Mucosa of stomach (tissue), 1 donor: ENCODE measurements around the gene ATF6.

Experiments
- H3K27me3 ChIP-seq: one replicate; pipeline ENCODE4 v1.7.0; 2013; ENCODE audit warnings: mild to moderate bottlenecking, low read length; ENCODE audit not compliant: control insufficient read depth, insufficient read depth
- H3K36me3 ChIP-seq: one replicate; pipeline ENCODE4 v1.7.0; 2013; ENCODE audit warnings: low read length; ENCODE audit not compliant: control insufficient read depth, insufficient read depth
- H3K4me1 ChIP-seq: one replicate; pipeline ENCODE4 v1.7.0; 2013; ENCODE audit warnings: mild to moderate bottlenecking, low read length; ENCODE audit not compliant: control insufficient read depth, insufficient read depth
- H3K4me3 ChIP-seq: one replicate; pipeline ENCODE4 v1.7.0; 2013; ENCODE audit warnings: low read length
- H3K9ac ChIP-seq: one replicate; pipeline ENCODE4 v1.7.0; 2013; ENCODE audit warnings: mild to moderate bottlenecking, low read length, moderate library complexity
- H3K9me3 ChIP-seq: one replicate; pipeline ENCODE4 v1.7.0; 2013; ENCODE audit warnings: mild to moderate bottlenecking, low read length, moderate library complexity; ENCODE audit not compliant: control insufficient read depth
- donor health status: Pancreatic carcinoma.

ATF6 gene

DNA sequence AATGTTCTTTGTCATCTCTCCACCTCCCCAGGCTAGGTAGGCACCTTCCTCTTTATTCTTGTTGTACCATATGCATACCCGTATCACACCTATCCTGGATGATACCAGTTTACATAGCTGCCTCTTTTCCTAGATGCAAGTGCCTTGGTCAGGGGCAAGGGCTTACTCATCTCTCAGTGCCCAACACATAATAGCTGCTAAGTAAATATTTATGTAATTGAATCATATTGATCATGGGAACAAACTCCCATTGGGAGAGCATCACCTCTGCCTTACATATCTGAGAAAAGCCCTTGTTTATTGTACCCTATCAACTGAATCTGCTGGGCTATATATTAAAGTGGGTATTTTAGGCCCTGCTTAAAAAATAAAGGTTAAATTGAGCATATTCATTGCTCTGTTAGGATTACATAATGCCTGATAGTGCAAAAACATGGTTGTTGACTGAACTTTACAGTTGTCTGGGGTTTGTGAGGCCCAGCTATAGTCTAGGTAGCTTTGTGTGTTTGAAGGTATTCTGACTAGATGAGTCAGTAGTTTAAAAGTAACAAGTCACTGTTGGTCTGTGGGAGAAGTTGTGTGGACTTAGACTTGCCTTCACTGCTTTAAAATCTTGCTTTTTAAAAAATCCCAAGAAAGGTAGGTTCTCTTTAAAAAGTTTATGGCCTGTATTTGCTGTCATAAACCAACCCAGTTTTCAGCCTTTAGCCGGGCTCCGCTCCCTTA, 174.9 kb downstream of the ATF6 start:
- Histone ChIP-seq H3K4me3 (no peak overlapping the region), H3K36me3 (no peaks in the 10 kb centered on the region), H3K27me3 (no peaks in the 10 kb centered on the region), H3K4me1 (no peaks in the 10 kb centered on the region), H3K9me3 (no peaks in the 10 kb centered on the region), H3K9ac (no peak overlapping the region)

DNA sequence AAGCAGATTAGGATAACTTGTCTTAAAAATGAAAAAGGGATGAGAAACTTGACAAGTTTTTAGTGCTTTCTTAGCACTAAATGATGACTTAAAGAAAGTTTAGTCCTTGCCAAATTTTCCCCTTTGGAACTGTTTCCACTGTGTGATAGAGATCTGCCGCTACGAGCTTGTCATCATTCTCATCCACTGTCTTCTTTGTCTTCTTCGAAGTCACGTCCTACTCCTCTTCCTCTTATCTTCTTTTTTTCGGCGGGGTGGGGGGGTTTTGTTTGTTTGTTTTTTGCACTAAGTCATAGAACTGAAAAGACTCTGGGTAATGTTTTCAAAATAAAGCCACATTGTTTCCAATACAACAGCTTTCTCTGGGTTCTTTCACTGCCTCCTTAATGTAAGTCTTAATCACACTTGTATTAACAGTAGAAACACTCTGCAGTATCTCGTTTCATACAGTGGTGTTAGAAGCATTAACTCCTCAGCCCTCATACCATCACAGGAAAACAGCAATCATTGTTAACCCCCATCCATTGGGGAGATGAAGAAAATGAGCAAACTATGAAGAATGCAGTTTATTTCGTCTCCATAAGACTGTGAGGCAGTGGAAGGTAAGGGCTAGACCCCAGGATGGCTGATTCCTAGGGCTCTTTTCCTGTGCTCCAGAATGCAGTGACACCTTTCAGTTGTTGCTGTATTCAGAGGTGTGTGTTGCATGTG, 175.8 kb downstream of the ATF6 start:
- Histone ChIP-seq H3K4me3 (no peak overlapping the region), H3K27me3 (no peaks in the 10 kb centered on the region), H3K4me1 (no peaks in the 10 kb centered on the region), H3K9ac (no peak overlapping the region), H3K36me3 (no peaks in the 10 kb centered on the region), H3K9me3 (no peaks in the 10 kb centered on the region)

- Histone ChIP-seq H3K9ac (no peak overlapping the region), H3K4me3 (no peak overlapping the region), H3K4me1 (no peaks in the 10 kb centered on the region), H3K9me3 (no peaks in the 10 kb centered on the region), H3K36me3 (no peaks in the 10 kb centered on the region), H3K27me3 (no peaks in the 10 kb centered on the region)
Measured at GRCh38 chr1:161943737-161944136, 177.6 kb downstream of the ATF6 start.

DNA sequence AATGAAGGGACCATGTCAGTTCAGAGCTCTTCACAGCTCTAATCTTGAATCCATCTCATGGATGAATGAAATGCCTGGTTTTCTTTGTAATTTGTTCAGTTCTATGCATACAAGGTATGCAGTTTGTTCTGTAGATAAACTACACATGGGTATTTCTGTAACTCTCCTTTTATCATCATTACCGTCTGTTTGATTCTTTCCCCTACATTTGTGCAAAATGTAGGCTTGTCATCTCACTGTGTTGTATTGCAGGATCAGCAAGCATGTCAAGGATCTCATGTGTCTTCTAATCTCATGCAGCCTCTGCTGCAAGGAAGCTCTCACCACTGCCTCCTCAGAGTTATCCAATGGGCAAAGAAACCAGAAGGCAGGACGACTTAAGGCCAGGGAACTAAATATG, 178.3 kb downstream of the ATF6 start:
- H3K27me3 ChIP-seq, result no peaks in the 10 kb centered on the region
- no peaks in the 10 kb centered on the region for H3K36me3 ChIP-seq
- no peak overlapping the region for H3K9ac ChIP-seq
- H3K9me3 ChIP-seq, result no peaks in the 10 kb centered on the region
- H3K4me1 ChIP-seq, result no peaks in the 10 kb centered on the region
- H3K4me3 ChIP-seq, result no peak overlapping the region

DNA sequence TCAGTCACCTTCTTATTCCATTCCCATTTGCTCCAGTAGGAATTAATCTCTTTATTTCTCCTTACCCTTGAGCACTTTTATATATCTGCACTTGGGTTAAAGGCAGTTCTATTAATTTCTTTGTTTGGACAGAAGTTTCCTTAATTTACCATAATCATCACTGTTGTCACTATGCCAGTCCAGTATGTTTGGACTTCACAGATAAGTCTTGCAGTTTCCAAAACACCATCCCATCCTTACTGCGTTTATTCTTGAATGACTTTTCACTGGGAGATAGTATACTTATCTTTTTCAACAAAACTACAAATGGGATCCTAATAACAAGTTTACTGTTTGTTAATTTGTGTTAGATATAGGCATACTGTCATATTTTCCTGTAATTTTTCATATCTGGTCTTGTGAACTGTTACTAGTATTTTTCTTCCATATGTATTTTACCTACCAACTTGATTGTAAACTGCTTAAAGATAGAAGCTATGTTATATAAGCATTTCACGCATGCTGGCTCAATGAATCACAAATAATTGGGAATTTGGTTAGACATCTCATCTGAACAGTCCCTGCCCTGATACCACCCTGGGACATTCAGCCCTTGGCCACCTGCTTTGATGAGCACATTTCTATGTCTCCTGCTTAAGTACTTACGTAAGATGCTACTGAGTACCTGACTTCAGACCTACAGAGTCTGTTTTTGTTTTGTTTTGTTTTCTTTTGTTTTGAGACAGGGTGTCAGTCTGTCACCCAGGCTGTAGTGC, 179.4 kb downstream of the ATF6 start:
- no peak overlapping the region for H3K4me3 ChIP-seq
- H3K9ac ChIP-seq, result no peak overlapping the region
- H3K9me3 ChIP-seq, result no peaks in the 10 kb centered on the region
- H3K27me3 ChIP-seq, result no peaks in the 10 kb centered on the region
- H3K4me1 ChIP-seq, result no peaks in the 10 kb centered on the region
- no peaks in the 10 kb centered on the region for H3K36me3 ChIP-seq

DNA sequence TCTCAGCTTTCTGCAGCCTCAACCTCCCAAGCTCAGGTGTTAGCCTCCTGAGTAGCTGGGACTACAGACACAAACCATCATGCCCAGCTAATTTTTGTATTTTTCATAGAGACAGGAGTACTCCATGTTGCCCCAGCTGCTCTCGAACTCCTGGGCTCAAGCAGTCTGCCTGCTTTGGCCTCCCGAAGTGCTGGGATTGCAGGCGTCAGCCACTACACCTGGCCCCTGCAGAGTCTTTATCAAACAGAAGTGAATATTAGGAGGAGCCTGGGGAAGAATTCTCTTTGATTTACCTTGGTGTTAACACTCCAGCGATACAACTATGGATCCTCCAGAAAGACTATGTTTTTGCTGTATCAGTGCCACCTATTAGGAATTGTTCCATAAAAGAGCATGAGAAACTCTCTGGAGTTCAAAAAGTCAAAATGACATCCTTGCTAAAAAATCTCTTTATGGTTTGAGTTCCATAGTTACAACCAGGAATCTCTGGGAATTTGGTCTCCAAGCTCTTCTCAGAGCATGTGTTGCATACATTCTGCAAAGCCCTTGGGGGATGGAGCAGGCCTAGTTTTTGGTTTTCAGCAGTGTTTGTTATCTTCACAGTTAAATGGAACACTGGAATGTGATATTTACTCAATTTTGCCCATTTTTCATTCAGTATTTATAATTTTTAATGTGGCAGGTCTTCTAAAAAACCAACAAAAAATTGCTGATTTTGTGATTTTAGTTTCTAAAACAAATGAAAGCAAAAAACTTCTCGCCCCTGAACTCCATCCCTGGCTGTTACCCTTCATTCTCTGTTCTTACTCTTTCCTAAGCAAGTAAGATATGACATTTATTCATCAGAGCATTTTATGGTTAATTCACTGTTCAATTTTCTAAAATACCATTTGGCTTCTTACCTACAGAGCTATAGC, 180.2 kb downstream of the ATF6 start:
- Histone ChIP-seq H3K4me3 (no peak overlapping the region), H3K9me3 (no peaks in the 10 kb centered on the region), H3K27me3 (no peaks in the 10 kb centered on the region), H3K4me1 (no peaks in the 10 kb centered on the region), H3K9ac (no peak overlapping the region), H3K36me3 (no peaks in the 10 kb centered on the region)

DNA sequence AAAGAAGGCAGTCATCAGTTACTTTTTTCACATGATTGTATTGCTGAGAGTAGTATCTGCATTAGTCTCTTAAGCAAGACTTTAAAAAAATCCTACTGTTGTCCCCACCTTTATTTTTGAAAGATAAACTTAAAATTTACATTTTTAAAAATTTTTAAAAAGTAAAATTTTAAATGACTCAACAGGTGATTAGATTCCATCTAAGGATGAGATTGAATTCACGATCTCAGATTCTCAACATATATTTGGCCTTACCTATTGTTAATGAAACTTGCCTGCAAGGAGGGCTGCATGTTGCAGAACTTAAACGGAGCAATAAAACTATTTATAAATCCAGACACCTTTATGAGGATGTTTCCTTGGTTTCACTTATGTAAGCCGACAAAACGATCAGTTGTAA, 182.3 kb downstream of the ATF6 start:
- H3K4me1 ChIP-seq, result no peaks in the 10 kb centered on the region
- H3K27me3 ChIP-seq, result no peaks in the 10 kb centered on the region
- no peaks in the 10 kb centered on the region for H3K36me3 ChIP-seq
- no peaks in the 10 kb centered on the region for H3K9me3 ChIP-seq
- no peak overlapping the region for H3K4me3 ChIP-seq
- H3K9ac ChIP-seq, result no peak overlapping the region

GRCh38 chr1:161949548-161949947, 183.4 kb downstream of the ATF6 start:
- H3K9me3 ChIP-seq, result no peaks in the 10 kb centered on the region
- H3K4me3 ChIP-seq, result no peak overlapping the region
- H3K36me3 ChIP-seq, result no peaks in the 10 kb centered on the region
- H3K27me3 ChIP-seq, result no peaks in the 10 kb centered on the region
- H3K4me1 ChIP-seq, result no peaks in the 10 kb centered on the region
- H3K9ac ChIP-seq, result no peak overlapping the region

GRCh38 chr1:161950377-161950776, 184.3 kb downstream of the ATF6 start:
- Histone ChIP-seq H3K36me3 (no peaks in the 10 kb centered on the region), H3K9me3 (no peaks in the 10 kb centered on the region), H3K9ac (no peak overlapping the region), H3K4me1 (no peaks in the 10 kb centered on the region), H3K4me3 (no peak overlapping the region), H3K27me3 (no peaks in the 10 kb centered on the region)

GRCh38 chr1:161951646-161952045, 185.5 kb downstream of the ATF6 start:
- Histone ChIP-seq H3K4me3 (no peak overlapping the region), H3K9ac (no peak overlapping the region), H3K36me3 (no peaks in the 10 kb centered on the region), H3K4me1 (no peaks in the 10 kb centered on the region), H3K9me3 (no peaks in the 10 kb centered on the region), H3K27me3 (no peaks in the 10 kb centered on the region)

- Histone ChIP-seq H3K9ac (no peak overlapping the region), H3K4me1 (no peaks in the 10 kb centered on the region), H3K36me3 (no peaks in the 10 kb centered on the region), H3K27me3 (no peaks in the 10 kb centered on the region), H3K9me3 (no peaks in the 10 kb centered on the region), H3K4me3 (no peak overlapping the region)
Measured at GRCh38 chr1:161952607-161953172, 186.6 kb downstream of the ATF6 start.
